GM11168 (cell line): ENCODE results near the gene SPATA24.
"Not testable (repeated sequence)": the region's sequence is repeated elsewhere in the genome, so short reads cannot be mapped to it uniquely, and the experiment has no call there.

Experiments
- in situ Hi-C: fragments of 300-500 bp; cut with MboI; formaldehyde crosslinking; loops from one replicate; pipeline ENCODE4 v1.12.0; 2022; ENCODE audit warnings: low sequenced_read_pairs; ENCODE audit not compliant: unreplicated experiment

SPATA24 gene

GRCh38 chr5:139396691-139397090 is 7.2 kb downstream of the SPATA24 start:
- in situ Hi-C loops, result no loop called here

DNA sequence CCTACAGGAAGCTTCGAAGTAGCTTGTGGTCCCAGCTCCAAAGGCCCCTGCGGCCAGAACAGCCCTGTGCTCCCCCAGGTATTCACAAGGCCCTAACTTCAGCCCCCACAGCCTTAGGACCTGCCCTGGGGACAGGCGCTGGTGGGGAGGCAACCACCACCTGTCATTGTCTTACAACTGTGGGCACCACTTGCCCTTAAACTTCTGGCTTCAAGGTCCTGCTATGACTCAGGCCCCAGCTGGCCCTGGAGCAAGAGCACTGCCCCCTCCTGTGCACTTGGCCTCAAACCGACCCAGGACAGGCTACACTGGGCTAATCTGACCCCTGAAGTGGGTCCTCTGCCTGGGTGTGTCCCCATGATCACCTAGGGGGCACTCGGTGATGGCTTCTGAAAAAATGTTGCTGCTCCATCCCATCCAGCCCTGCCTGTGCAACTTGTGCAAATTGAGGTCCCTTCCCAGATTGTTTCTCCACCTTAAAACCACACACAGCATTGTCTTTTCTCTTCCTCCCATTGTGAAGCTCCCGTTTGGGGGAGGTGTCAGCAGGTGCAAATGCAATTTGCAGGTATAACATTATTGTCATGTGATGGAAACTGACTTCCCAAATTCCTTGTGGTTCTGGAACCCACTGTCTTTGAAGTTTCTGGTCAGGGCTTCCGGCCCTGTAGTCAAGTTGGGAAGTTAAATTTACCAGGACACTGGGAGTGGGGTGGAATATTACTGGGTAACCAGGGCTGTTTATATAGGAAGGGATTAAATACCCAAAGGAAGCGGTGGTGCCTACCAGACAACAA is 7.8 kb downstream of the SPATA24 start:
- in situ Hi-C loops, result no loop called here

DNA sequence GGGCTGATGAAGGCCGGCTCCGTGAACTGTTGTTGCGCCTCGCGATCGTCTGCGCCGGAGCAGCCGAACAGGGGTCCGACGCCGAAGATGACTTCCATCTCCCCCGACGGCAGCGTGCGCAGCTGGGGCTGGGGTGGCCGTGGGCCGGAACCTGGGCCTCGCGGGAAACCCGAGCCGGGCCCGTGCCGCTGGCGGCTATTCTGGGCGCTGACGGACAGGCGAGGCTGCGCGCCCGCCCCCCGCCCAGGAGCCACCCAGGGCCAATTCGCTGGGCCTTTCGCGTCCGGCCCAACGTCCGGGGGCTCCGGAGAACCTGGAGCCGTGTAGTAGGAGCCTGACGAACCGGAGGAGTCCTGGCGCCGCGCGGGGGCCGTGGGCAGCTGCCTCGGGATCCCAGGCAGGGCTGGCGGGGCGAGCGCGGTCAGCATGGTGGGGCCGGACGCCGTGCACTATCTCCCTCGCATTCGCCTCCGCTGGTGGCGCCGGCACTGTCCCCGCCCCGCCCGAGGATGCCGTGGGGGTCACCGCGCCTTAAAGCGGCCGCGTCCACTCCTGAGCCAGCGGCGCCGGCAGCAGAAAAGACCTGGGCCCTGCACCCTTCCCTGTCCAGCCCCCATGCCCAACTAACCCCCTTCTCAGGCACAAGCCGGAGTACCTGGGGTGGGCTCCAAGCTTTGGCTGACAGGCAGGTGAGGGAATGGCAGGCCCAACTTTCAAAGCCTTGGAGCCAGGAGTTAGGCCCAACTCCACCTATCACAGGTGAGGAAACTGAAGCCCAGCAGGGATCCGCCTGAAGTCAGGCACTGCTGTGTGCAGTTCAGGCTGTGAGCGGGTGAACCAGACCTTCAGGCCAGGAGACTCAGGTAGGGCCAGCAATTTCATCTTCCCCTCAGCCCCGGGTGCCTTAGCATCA is 9.0 kb downstream of the SPATA24 start, which contains the start of gene PROB1:
PROB1 (minus strand) TSS at position 451 of the 913 bp plus-strand sequence; CDS start at position 428, 23 bp downstream.
- in situ Hi-C loops, result no loop called here

- in situ Hi-C loops, result no loop called here
Observed at GRCh38 chr5:139394123-139394653, 9.7 kb downstream of the SPATA24 start.

DNA sequence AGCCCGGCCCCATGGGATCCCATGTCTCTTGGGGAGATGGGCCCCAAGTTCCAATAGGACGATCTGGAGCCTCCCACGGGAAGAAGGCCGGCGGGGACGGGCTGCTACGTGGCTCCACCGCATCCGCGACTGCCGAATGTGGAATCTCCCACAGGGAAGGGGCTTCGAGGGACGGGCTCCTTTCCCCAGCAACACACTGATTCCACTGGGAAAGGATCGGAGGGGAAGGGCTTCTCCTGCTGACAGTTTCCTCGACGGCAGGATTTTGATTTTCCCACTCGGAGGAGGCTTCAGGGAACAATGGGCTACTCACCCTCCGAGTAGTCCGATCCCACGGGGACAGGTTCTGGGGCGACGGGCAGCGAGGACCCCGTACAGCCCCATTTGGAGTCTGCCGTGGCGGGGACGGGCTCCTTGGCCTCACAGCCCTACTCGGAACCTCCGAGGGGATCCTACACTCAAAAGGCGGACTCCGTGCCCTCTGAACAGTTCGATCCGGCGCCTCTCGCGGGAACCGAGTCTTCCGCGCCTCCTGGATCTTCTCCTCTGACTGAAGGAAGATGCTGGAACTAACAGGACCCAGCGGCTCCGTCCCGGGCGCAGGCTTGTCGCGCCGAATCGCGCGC is 10.3 kb downstream of the SPATA24 start:
- in situ Hi-C loops, result no loop called here

DNA sequence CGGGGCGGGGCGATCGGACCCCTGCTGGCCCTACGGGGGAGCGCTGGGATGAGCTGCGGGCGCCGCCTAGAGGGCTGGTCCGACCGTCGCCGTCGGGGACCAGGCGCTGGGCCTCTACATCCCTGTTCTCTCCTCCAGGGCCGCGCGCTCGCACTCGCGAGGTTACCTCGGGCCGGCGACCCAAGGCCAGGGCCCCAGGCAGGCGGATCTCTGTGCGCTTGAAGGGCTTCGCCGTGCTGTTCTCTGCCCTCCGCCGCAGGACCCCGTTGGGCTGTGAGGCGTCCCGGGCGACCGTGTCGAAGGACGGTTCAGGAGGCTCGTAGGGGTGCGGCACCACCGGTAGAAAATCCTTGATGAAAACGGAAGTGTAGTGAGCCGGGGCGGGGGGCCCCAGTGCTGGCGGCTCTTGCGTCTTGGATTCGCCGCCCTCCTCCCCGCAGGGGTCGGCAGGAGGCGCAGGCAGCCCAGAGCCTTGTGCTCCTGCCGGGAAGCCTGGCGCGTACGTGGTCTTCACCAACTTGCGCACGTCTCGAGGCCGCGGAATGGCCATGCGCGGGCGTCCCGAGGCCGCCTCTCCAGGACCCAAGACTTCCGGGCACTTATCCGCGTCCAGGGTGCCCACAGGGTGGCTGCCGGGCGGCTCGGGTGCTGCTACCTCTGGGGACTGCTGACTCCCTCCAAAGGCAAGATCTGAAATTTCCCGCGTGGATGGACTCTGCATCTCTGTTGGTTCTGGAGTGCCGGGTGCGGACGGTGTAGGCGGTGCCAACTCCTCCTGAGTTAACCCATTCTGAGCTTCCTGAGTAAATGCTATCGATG is 11.0 kb downstream of the SPATA24 start:
- in situ Hi-C loops, result no loop called here

DNA sequence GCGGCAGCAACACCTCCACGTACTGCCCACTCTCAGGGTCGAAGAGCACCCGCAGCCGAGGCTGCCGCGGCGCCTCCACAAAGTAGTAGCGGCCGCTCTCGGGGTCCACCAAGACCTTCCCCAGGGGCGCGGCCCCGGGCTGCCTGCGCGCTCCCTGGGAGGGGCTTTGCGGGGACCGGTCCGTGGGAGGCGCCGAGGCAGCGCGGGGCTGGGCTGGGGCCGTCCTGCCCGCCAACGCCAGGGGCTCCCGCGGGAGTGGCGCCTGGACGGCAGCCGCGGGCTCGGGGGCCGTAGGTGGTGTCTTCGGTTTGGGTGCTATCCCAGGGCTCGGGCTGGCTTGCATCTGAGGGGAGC is 11.6 kb downstream of the SPATA24 start:
- in situ Hi-C loops, result no loop called here

DNA sequence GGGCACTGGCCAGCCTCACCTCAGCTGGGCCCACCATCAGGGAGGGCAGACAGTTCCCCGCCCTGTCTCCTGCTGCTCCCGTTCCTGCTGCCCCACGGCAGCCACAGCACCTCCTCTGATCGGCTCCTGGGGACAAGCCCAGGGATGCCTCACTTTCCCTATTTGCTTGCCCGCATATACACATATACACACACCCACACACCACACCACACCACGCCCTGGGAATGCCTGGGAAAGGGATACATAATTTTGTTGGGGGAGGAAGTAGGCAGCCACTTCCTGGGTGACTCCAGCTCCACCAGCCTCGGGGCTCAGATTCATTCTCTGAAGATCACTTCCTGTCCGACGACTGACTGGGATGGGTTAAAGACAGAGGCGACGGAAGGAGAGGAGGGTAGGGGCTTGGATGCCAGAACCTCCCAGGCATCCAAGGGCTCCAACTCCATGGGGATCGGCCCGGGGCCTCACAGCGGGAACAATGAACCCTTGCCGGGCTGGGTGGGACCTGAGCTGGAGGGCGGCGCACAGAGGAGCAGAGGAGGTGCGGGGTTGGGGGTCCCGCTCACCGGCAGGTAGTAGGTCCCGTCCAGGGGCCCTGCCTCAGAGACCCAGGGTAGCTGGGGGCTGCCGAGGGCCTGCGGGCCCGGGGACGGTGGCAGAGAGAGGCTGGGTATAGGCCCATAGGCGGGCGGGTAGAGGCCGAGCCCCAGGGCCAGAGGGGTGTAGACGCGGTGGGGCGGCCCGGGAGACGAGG is 12.1 kb downstream of the SPATA24 start:
- in situ Hi-C loops, result no loop called here

DNA sequence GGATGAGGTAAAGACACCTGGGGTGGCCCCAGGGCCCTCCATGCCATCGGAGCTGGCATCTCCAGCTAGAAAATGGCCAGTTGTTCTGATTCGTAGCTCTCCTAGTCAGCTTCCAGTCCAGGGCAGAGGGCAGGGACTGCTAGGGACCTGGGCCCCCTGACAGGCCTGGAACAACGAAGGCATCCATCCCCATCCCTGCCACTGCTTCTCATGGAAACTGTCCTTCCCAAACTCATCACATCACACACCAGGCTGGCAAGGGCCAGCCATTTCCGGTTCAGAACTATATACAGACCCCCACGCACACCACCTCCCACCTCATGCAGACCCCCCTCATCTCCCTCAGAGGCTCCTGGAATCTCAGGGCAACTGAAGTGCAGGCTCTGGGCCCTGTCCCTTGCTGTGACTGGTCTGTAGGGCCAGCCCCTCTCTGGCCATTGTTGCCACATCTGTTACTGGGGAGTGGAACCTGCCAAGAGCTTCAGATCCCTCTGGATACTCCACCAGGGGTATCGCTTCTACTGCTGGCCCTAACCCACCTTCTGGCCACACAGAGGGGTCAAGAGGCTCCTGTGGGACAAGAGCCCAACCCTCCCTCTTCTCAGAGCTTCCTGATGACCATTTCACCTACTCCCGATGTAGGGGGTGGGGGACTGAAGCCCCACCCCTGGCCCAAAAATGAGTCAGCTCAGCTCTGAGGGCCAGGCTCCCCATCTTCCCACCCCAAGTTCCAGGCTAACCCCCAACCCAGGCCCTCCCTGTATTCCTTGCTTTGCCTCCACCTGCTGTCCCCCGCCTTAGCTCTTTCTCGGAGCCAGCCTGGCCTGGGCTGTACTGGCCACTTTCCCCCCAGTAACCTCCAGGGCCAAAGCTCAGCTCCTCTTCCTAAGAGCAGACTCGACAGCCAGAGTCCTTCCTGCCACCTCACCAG is 13.0 kb downstream of the SPATA24 start:
- in situ Hi-C loops, result no loop called here

DNA sequence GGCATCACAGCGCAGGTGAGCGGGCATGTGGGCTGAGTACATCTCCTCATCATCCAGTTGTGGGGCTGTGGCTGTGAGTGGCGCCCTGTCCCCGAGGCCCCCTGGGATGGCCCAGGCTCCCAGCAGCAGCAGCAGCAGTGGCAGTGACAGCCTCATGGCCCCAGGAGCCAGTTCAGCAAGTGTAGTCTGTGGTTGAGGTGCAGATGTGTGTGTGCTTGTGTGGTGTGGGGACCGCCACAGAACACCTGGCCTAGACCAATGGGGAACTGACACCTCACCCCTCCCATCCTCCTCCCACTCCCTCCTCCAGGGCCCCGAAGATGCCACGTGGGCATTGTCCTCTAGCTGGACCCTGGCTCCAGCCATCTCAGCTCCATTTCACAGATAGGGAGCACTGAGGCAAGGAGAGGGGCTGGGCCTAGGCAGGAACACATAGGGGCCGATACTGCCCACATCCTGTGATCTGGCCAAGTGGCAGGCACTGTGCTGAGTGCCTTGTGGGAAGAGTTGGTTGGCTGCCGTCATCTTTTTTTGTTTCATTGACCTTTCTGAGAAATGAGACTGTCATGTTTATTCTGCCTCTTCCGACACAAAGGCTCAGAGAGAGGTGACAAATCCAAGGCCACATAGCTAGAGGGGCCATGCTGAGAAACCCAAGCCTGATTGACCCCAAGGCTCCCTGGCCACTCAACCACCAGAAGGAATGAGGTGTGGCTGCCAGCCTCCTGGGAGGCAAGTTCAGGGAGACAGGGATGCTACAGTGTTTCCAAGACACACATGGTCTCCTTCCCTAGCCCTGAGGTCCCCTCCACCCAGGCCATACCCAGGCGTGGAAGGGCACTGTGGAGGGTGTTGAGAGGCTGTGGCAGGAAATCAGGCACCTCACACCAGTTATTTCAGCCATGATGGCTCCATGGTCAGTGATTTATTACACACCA is 13.9 kb downstream of the SPATA24 start, which contains the start of gene MZB1:
MZB1 (minus strand) TSS at position 213 of the 938 bp plus-strand sequence; CDS start at position 156, 57 bp downstream.
- in situ Hi-C loops, result no loop called here

DNA sequence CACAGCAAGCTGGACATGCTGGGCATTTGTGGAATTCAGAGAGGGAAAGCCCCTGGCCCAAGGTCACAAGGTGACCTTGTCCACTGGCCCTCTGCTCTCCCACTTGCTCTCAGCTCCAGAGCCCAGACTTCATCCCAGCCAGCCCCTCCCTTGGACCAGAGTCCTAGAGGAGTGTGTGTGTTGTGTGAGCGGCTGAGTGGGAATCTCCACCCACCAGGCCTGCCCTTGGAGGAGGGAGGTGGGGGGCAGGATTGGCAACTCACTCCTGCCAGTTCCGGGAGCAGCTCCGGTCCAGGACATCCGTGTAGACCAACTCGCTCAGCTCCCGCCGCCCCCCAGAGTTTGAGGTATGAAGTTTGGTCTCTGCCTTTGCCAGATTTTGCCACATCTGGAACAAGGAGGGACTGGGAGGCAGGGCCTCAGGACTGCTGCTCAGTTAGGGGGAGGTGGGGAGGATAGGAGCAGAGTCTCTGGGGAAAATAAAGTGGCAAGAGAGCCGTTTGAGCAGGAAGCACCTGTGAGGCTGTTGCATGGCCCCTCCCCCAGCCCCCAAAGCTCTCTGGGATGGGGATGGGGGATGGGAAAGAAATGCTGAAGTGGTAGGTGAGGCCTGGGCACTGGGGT is 15.6 kb downstream of the SPATA24 start:
- in situ Hi-C loops, result no loop called here

- in situ Hi-C loops, result no loop called here
Observed at GRCh38 chr5:139387611-139388197, 16.2 kb downstream of the SPATA24 start.

GRCh38 chr5:139386956-139387355 is 16.9 kb downstream of the SPATA24 start:
- in situ Hi-C loops, result not testable (repeated sequence)

GRCh38 chr5:139386050-139386438 is 17.8 kb downstream of the SPATA24 start:
- in situ Hi-C loops, result no loop called here

DNA sequence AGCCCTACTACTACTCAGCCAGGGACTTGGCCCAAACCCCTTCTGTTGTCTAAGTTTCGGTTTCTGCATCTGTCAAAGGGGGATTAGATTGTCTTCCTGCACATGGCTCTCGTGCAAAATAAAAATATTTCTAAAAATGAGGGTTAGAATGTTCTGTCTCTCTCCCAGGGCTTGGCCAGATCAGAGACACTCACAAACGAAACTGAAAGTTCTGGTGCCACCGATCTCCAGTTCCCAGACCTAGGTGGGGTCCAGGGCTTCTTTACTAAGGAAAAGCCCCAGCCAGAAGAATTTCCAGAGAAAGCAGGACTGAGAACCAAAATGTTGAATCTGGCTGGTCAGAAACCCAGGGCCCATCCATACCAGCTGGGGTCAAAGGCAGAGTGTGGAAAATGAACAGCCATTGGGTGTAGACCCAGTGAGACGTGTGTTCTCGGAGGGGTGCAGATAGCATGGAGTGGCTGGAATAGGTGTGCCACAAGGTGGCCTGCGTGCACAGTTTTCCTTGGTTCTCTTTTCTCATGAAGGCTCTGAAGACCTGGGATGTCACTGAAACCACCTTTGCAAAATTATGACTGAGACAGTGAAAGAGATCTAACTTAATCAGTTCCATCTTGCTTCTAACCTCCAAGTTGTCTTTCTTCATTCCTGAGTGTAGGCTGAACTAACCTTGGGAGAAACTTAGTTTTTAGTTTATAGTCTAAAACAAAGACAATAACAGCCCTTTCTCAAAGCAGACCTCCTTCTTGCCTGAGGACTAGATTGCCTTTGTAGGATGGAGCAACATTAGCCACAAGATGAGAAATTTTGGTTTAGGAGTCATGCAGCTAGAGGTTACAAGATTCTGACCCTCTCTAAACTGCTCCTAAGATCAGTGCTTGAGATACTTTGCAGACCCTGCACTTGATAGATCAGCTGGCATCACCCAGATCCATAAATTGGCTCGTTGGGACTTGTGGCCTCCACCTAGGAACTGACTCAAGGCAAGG is 18.5 kb downstream of the SPATA24 start:
- in situ Hi-C loops, result no loop called here
